Adipose tissue (tissue), 3 donors: ENCODE results near the gene SLC7A8. TPM values are rescaled to one million over a fixed set of nuclear protein-coding genes. Genes with fewer than 3 reads are reported as not detected.
"Not testable (repeated sequence)": the region's sequence is repeated elsewhere in the genome, so short reads cannot be mapped to it uniquely, and the experiment has no call there.

Experiments used
- H3K27ac ChIP-seq: one replicate; pipeline ENCODE4 v1.5.1; 2013; ENCODE audit warnings: low read depth, low read length
- WGBS, 3 donors: extraction: QIAGEN DNeasy Blood & Tissue Kit; methylation state at CpG; one replicate each; pipeline ENCODE4 v1.1.7; 2013; 5-methylcytosine and 5-hydroxymethylcytosine counted together
- polyA plus RNA-seq, 3 donors: library from polyadenylated mRNA; stranded (reverse); fragments of 200-250 nt; gene quantifications; one replicate each; pipeline ENCODE4 v1.2.3, GENCODE V29; 2013
- donor health status: healthy with polysubstance abuse.
- donor health status: Bipolar disorder and iron deficiency.
- donor health status: healthy.

Gene SLC7A8
- polyA plus RNA-seq, 3 donors, result 16.8 to 41.5 (median 25.9) TPM

DNA sequence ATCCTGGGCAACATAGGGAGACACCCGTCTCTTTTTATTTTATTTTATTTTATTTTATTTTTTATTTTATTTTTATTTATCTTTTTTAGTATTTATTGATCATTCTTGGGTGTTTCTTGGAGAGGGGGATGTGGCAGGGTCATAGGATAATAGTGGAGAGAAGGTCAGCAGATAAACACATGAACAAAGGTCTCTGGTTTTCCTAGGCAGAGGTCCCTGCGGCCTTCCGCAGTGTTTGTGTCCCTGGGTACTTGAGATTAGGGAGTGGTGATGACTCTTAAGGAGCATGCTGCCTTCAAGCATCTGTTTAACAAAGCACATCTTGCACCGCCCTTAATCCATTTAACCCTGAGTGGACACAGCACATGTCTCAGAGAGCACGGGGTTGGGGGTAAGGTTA is 75.8 kb downstream of the SLC7A8 start:
- 84 to 91% (median 86%) methylated on average over 1 to 3 of the region's 5 CpGs for WGBS, 3 donors
- H3K27ac ChIP-seq, result not testable (repeated sequence)

DNA sequence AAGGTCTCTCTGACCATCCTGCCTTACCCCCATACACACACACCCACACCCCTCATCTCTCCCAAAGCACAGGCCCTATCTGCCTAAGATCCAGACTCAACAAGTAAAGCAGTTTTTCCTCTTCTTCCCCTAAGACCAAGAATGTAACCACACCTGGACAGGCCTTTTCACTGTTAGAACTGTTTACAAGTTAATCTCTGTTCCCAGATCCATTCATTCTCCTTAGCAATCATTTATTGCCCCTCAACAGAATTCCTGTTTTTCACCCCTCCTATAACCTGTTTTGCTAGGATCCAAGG is 76.8 kb downstream of the SLC7A8 start:
- no peak overlapping the region for H3K27ac ChIP-seq

DNA sequence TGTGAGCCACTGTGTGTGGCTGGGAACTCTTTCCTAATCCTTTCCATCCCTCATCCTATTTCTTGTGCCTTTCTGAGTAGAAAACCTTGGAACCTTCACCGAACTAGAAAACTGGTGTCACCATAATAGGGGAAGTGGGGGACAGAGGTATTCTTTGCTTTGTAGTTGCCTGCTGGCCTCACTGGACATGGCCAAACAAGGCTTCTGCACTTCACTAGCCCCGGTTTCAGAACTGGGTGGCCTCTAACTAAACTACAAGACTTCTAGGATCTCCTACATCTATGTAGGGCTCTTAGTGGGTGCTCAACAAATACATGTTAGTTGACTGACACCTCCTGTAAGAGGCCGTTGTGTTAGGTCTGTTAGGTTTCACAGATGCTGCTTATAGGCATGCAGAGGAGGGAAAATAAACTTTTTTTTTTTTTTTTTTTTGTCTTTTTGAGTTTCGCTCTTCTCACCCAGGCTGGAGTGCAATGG is 78.1 kb downstream of the SLC7A8 start:
- WGBS, 3 donors, result 85 to 89% (median 86%) methylated on average over 4 of the region's 4 CpGs
- no peak overlapping the region for H3K27ac ChIP-seq

DNA sequence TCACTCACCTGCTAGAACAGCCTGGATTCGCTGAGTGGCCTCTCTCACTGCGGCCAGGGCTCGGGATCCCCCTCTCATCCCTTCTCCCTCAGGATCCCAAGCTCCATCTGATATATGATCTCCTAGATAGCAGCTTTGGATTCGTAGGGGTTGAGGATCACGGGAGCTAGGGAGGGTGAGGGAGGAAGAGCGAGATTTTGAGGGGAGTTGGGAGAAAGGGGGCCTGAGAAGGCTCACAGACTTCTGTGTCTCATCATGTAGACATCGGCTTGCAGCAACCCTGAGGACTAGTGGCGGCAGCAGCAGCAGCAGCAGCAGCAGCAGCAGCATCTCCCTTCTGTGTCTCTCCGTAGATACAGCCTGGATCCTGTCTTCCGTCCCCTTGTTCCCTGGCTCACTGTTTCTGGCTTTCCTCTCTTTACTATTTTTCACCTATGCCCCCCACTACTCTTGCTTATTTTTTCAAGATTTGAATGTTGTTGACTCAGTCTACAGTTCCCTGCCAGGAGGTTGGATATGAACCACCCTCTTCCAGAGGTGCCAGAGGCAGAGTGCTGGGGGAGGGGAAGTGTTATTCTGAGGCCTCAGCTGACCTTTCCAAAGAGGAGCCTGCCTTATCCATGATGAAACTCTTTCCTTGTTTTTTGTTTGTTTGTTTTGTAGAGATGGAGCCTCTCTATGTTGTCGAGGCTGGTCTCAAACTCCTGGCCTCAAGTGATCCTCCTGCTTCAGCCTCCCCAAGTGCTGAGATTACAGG is 78.7 kb downstream of the SLC7A8 start, which contains the start of gene CIROP:
Gene CIROP, minus strand, starts transcription at position 399 of the 757 bp plus-strand sequence. Its CDS starts 69 bp downstream, at position 330.
- WGBS, 3 donors, result 61 to 72% (median 71%) methylated on average over 11 of the region's 11 CpGs
- H3K27ac ChIP-seq, result no peak within 1 kb of the TSS

DNA sequence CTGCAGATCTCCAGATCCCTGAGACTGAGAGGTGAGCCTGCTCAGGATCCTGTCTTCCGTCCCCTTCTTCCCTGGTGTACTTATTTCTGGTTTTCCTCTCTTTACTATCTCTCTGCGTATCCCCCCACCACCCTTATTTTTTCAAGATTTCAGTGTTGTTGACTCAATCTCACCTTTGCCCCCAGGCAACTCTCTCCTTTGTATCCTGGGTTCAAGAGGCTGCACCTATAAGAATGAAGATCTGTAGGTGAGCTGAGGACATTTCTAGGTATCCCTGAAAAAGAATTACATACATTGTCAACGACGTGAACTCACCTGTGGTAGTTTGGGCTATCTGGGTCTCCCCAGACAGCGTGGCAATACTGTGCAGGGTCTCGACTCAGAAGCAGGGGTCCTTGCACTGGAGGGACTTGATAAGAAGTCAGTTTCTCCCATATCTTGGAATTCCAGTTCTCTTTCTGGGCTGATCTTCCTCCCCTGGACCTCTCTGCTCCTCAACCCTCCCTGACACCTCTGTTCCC is 79.3 kb downstream of the SLC7A8 start:
- no peak overlapping the region for H3K27ac ChIP-seq
- WGBS, 3 donors, result 75 to 88% (median 87%) methylated on average over 6 of the region's 6 CpGs

DNA sequence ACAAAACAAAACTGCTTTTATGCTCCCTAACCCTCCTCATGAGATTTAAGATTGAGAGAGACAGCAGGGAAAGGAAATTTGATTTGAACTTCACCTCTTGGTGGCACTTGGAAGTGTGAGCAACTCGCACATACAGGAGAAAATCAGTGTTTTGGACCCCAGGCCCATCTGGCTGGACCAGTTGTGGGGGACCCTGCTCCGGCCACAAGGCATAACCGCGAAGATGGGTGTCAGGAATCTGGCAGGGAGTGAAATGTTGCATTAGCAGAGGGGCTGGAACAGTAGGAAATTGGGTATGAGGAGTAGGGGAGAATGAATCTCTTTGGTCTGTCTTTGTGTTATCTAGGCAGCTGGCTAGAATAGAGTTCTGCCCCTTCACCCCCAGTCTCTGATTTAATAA is 79.9 kb downstream of the SLC7A8 start:
- no peak overlapping the region for H3K27ac ChIP-seq
- WGBS, 3 donors, result 84 to 94% (median 92%) methylated on average over 4 of the region's 4 CpGs

DNA sequence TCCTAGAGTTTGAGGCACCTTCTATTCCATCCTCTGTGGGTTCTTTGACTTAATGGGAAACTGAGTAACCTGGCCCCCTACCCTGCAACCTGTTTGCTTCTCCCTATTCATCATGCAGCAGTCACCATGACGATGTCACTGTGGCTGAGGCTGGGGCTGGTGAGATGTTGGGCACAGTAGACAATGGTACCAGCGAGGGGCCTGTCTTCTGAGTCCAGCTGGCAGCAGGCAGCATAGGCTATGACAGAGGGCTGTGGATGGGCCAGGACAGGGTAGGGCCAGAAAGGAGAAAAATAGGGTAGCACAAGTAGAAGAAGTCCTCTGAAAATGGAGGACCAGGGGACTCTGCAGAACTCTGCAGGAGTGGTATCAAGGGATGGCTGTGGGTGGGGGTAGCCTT is 80.7 kb downstream of the SLC7A8 start:
- no peak overlapping the region for H3K27ac ChIP-seq
- WGBS, 3 donors, result 79 to 95% (median 95%) methylated on average over 2 of the region's 2 CpGs

DNA sequence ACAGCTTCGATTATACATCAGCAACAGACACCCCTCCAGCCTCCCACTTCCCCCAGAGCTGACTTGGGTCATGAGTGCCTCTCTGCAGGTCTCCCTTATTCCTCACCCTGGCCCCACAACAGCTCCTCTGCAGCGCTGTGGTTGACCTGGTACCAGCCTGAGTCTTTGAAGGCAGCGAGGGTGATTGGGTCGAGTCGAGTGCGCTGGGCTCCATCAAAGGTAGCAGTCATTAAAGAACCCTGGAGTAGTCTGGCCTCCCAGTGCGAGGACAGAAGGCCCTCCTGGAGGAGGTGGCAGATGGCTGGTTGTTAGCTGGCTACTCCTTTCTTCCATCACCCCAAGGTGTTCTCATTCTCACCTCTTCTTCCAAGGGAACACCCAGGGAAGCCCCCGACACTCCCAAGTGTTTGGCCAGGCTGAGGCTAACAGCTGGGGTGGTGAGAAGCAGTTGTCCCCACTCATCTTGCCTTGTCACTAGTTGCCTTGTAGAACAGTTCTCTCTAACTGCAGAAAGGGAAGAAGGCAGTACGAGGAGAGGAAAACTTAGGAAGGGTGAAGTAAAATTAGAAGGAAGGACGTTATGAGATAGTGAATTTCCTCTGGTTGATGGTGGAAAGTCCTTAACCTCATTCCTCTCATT is 81.4 kb downstream of the SLC7A8 start:
- no peak overlapping the region for H3K27ac ChIP-seq
- 64 to 83% (median 66%) methylated on average over 10 of the region's 10 CpGs for WGBS, 3 donors

DNA sequence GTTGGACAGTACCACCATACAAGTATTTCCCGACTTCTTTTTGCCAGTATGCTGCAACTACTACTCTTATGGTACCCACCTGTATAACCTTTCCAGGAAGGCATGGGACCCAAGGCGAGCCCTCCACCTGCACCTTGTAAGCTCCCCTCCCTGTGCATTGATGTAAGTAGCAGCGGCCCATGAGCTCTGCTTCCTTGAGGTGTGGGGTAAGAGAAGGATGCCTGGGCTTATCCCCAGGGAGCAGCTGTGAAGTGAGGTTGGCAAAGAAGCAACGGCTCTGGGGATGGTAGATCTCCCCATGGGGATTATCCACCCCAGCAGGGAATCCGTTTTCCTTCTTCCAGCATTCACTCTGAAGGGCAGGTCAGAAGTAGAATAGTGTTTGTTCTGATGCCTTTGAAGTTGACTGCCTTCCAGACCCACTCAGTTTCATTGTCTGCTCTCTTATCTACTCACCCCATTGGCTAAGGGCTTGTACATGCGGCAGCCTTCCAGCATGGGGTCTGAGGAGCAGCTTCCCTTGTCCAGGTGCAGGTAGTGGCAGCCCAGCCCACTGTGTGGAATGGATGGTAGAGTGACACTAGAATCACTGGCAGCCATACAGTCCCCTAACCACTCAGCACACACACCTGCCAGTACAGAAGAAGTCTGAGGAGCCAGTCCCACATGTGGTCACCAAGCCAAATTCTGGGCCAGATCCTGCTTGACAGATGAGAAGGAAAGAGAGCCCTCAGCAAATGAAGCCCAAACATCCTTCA is 82.1 kb downstream of the SLC7A8 start:
- H3K27ac ChIP-seq, result no peak overlapping the region
- WGBS, 3 donors, result 84 to 86% (median 85%) methylated on average over 6 of the region's 6 CpGs

DNA sequence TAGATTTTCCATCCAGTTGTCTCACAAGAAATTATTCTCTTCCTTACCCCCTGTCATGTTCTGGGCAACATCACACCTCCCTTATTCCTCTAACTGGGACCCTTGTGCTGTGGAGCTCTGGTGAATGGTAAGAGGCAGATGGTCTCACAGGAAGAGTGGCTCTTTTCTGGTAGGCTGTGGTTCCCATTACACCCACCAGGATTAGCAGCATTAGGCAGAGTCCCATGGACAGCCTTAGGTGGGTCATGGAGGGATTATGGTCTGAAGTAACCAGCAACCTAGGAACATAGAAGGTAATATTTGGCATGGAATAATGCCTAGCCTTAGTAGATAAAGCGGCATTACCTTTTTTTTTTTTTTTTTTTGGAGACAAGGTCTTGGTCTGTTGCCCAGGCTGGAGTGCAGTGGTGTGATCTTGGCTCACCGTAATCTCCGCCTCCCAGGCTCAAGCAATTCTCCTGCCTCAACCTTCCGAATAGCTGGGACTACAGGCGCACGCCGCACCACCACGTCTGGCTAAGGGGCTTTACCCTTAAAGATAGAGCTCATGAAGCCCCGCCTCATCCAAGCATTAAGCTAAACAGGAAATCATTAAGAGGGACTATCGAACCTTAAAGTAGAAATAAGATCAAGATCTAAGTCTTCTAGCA is 84.1 kb downstream of the SLC7A8 start:
- no peak overlapping the region for H3K27ac ChIP-seq
- 58 to 86% (median 83%) methylated on average over 10 of the region's 10 CpGs for WGBS, 3 donors

DNA sequence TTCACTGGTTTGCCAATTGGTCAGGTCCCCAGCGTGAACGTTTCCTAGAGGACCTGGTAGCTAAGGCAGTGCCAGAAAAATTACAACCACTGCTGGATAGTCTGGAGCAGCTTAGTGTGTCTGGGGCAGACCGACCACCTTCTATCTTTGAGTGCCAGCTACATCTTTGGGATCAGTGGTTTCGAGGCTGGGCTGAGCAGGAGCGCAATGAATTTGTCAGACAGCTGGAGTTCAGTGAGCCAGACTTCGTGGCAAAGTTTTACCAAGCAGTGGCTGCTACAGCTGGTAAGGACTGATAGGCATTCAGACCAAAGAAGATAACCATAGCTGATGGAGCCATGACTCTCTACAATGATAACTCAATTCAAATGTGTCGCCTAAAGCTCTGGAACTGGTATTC is 85.7 kb downstream of the SLC7A8 start:
- WGBS, 3 donors, result 75 to 83% (median 79%) methylated on average over 7 of the region's 7 CpGs
- no peak overlapping the region for H3K27ac ChIP-seq

DNA sequence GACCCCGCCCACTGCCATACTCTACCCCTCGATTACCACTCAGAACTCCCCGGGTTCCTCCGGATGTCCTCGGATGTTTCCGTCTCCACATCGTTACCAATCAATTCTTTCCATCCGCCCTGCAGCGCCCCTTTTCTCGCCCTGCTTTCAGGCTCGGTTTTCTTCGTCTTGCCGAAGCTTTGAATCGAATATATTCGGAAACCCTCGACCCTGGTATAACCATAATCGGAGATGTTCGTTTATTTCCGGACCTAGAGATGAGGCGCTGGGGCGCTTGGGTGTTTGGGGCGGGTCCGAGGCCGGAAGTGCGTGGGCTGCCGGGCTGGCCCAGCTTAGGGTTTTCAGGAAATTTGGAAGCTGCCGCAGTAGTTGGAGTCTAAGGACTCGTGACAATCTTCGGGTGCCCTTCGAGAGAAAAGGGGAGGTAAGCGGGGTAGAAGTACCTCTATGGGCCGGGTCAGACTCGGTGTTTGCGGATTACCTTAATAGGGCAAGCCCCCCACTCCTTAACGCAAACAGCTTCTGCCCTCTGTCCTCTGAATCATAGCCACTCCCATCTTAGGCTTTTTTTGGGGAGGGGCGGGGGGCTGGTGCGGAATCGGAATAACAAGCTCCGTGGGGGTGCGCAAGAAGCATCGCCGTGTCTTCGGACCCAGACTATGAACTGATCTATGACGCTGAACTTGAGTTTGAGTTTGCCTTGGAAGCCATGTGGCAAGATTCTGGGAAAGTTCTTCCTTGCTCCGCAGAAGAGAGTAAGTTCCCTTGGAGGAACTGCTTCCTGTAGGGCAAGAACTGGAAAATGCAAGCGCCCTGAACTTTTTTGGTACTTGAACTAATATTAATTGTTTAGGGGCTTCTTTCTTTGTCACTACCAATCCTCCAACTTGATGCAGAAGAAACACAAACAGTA is 88.0 kb downstream of the SLC7A8 start, which contains the start of gene C14orf119:
Gene C14orf119, plus strand, starts transcription at position 310 of the 913 bp plus-strand sequence. CDS start 2,154 bp downstream, outside the sequence.
- WGBS, 3 donors, result 0 to 1% (median 0%) methylated on average over 46 of the region's 46 CpGs
- H3K27ac ChIP-seq, result peak within 1 kb of the TSS; percentile 76

DNA sequence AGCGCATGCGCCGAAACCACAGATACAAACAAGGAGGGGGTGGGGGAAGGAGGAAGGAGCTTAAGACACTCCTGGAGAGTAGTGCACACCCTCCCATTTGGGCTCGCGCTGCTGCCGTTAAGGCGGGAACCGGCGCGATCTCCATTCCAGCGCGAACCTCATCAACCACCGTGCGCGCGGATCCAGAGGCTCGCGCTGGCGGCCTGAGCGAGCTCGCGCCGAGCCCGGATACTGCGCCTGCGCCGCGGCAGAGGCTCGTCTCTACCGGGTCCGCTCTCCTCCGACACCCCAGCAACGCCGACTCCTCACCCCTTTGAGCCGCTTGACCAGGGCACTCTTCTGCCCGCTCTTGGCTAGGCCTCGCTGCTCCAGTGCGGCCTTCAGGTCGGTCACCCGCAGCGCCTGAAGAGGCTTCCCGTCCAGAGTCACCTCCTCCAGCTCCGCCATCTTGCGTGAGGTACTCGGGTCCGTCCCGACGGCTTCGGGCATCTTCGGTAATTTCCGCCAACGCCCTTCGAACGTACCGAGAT is 88.7 kb downstream of the SLC7A8 start, which contains the start of gene ACIN1:
Gene ACIN1, minus strand, starts transcription at position 471 of the 530 bp plus-strand sequence. Its CDS starts 24 bp downstream, at position 447.
- WGBS, 3 donors, result 0% methylated on average over 47 to 55 of the region's 55 CpGs
- H3K27ac ChIP-seq, result peak within 1 kb of the TSS; percentile 76

DNA sequence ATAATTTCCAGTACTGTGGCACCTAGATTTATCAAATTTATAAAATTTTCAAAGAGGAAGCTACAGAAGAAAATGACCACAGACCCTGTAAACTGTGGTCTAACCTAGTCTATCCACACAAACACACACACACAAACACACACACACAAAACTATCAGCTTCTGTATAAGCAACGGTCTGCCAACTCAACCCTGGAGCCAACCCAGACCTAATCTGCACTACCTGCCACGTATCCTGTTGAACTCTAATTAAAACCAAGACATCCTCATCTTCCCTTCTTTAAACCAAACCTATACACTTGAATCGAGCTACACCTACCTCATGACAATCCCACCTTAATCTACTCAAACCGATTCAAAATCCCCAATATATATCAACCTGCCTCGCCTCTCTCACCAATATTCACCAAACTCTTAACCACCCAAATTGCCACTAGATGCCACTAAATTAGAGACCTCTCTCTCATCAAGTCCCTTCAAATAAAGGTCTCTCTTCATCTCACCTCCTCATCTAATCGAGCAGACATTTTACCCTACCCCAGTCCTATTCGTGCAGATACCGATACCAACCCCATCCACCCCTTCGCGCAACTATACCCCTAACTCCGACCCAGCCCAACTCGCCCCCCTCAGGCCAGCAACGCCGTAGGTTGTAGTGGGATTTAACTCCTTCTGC is 89.3 kb downstream of the SLC7A8 start:
- H3K27ac ChIP-seq, result peak overlapping the region; percentile 76
- 0 to 2% (median 1%) methylated on average over 14 of the region's 14 CpGs for WGBS, 3 donors

DNA sequence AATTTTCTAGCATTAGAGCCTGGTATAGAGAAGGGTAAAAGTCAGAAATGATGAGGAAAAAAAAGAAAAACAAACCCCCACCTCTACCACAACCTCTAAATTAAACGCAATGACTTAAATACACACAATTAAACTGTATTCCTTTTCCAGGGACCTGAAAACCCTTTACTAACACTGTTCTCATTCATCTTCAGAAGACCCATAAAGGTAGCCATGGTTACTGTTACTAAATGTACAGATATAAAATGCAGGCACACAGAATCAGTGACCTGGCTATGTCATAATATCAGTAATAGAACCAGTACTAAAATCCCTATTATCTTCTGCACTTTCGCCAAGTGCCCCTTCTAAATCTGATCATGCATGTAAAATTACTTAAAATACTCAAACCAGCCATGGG is 89.9 kb downstream of the SLC7A8 start:
- 62 to 86% (median 82%) methylated on average over 2 of the region's 2 CpGs for WGBS, 3 donors

DNA sequence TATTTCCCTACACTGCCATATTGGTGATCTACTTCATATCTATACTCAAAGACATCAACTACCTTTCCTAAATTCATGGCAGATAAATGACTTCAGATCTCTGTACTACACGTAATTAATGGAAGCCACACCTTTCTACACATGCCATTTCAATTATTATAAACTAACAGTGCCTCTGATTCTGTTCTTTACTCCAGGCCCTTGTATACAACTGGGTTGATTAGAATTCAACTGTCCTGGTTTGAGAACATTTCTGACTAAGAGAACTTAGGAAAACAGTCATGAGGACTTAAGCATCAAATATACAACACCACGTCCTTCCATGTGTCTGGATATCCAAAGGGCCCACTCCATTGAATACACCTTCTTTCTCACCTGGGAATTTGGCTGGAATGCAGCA is 90.4 kb downstream of the SLC7A8 start:
- whole genome bisulfite sequencing, 3 donors, result 72 to 75% (median 74%) methylated on average over 2 of the region's 2 CpGs
- no peak overlapping the region for H3K27ac ChIP-seq

More for the DNA sequence above, 89.9 kb downstream of the SLC7A8 start:
- H3K27ac ChIP-seq, result no peak overlapping the region
